DMS 273 treated with DMSO at 0.1 percent for 48 hours (cell line): ENCODE measurements around the gene POU4F3.
"Not testable (repeated sequence)": the region's sequence is repeated elsewhere in the genome, so short reads cannot be mapped to it uniquely, and the experiment has no call there.

Experiments used
- DNase-seq: peaks from one replicate; lab custom pipeline; 2025; lab: John Stamatoyannopoulos, UW

Gene POU4F3

GRCh38 chr5:146338774-146339714 is at the start of gene POU4F3:
Gene POU4F3 (plus strand): TSS chr5:146338839. CDS start chr5:146339113, 274 bp downstream.
- no peak for DNase-seq

- DNase-seq: no peak
Observed at GRCh38 chr5:146290318-146290717, 48.3 kb upstream of the POU4F3 start.

GRCh38 chr5:146291421-146292074 is 47.1 kb upstream of the POU4F3 start:
- DNase-seq: peak; percentile 12

- DNase-seq: no peak
Observed at GRCh38 chr5:146296245-146296644, 42.4 kb upstream of the POU4F3 start.

- DNase-seq: not testable (repeated sequence)
Observed at GRCh38 chr5:146298920-146299319, 39.7 kb upstream of the POU4F3 start.

- DNase-seq: no peak
Observed at GRCh38 chr5:146301626-146302025, 37.0 kb upstream of the POU4F3 start.

- no peak for DNase-seq
Observed at GRCh38 chr5:146302406-146302805, 36.2 kb upstream of the POU4F3 start.

GRCh38 chr5:146306838-146307237 is 31.8 kb upstream of the POU4F3 start:
- no peak for DNase-seq

GRCh38 chr5:146307796-146308195 is 30.8 kb upstream of the POU4F3 start:
- no peak for DNase-seq

- DNase-seq: no peak
Observed at GRCh38 chr5:146310540-146310939, 28.1 kb upstream of the POU4F3 start.

- no peak for DNase-seq
Observed at GRCh38 chr5:146311278-146311677, 27.4 kb upstream of the POU4F3 start.

GRCh38 chr5:146313027-146313426 is 25.6 kb upstream of the POU4F3 start:
- DNase-seq: no peak

- DNase-seq: no peak
Observed at GRCh38 chr5:146321571-146321970, 17.1 kb upstream of the POU4F3 start.

GRCh38 chr5:146327257-146327870 is 11.3 kb upstream of the POU4F3 start:
- DNase-seq: no peak

GRCh38 chr5:146327989-146328388 is 10.7 kb upstream of the POU4F3 start:
- DNase-seq: no peak

- no peak for DNase-seq
Observed at GRCh38 chr5:146329697-146330096, 8.9 kb upstream of the POU4F3 start.

GRCh38 chr5:146331423-146331822 is 7.2 kb upstream of the POU4F3 start:
- DNase-seq: no peak

GRCh38 chr5:146334074-146334533 is 4.5 kb upstream of the POU4F3 start:
- no peak for DNase-seq

GRCh38 chr5:146336197-146336596 is 2.4 kb upstream of the POU4F3 start:
- no peak for DNase-seq

- DNase-seq: no peak
Observed at GRCh38 chr5:146337264-146337904, 1.3 kb upstream of the POU4F3 start.

GRCh38 chr5:146337928-146338327 is 711 bp upstream of the POU4F3 start:
- no peak for DNase-seq

GRCh38 chr5:146339715-146340259 is 1.1 kb downstream of the POU4F3 start:
- DNase-seq: no peak
